ENCODE results near the gene MYO10. TPM values are rescaled to one million over a fixed set of nuclear protein-coding genes. Genes with fewer than 3 reads are reported as not detected.

MYO10 gene
- total and polyA plus RNA-seq, 2 experiments from 2014 or later = 119 to 276 TPM

- Mint-ChIP-seq H3K27ac (no peak overlapping the region), H3K27me3 (ENCODE audit: insufficient read depth, low read depth, poor library complexity) (peaks cover 6% of the 10 kb centered on the region), H3K36me3 (ENCODE audit: low read depth) (no peaks in the 10 kb centered on the region), H3K4me1 (peaks cover 57% of the 10 kb centered on the region), H3K4me3 (no peak overlapping the region), H3K9me3 (no peaks in the 10 kb centered on the region)
- no peak for DNase-seq (ENCODE audit: low spot score)
- no peak for ATAC-seq
- H3K27ac ChIP-seq (ENCODE audit: low read depth) = peak overlapping the region; percentile 24; the same call in 1 of the 2 replicates
- no peak overlapping the region for H3K4me2 ChIP-seq
- H3K4me1 ChIP-seq (ENCODE audit: insufficient read depth) = peaks cover 37% of the 10 kb centered on the region
- H3K36me3 ChIP-seq (ENCODE audit: insufficient read depth) = no peaks in the 10 kb centered on the region
- no peaks in the 10 kb centered on the region for H3F3A ChIP-seq (replicated peaks; ENCODE audit: low read depth)
- no peak overlapping the region for H3K4me3 ChIP-seq
- H3K27me3 ChIP-seq (ENCODE audit: insufficient read depth) = no peaks in the 10 kb centered on the region
- H3K79me2 ChIP-seq (replicated peaks; ENCODE audit: insufficient read depth) = peaks cover 90% of the 10 kb centered on the region
- no peak overlapping the region for H2AFZ ChIP-seq
- no peaks in the 10 kb centered on the region for H3K9me2 ChIP-seq (ENCODE audit: insufficient read depth)
- TF ChIP-seq STAT1 (IDR thresholded peaks at IDR 0.05; ENCODE audit: unreplicated experiment) (no peak), ETS1 (IDR thresholded peaks at IDR 0.05) (no peak), JUNB (IDR thresholded peaks at IDR 0.05; ENCODE audit: unreplicated experiment) (no peak)
- H4K20me1 ChIP-seq (replicated peaks; ENCODE audit: insufficient read depth) = 0 out of 2 replicates have a peak, but pooled peaks cover 4% of the 10 kb centered on the region
These were observed 49.7 kb downstream of the MYO10 start for GRCh38 chr5:16886366-16886736.

- H3K27me3 ChIP-seq (ENCODE audit: insufficient read depth) = no peaks in the 10 kb centered on the region
- H3K9me3 Mint-ChIP-seq = no peaks in the 10 kb centered on the region
- H3K4me2 ChIP-seq = no peak overlapping the region
- H3K4me1 ChIP-seq (ENCODE audit: insufficient read depth) = peaks cover 40% of the 10 kb centered on the region
- no peak overlapping the region for H3K4me3 ChIP-seq
- peaks cover 4% of the 10 kb centered on the region for H3K27me3 Mint-ChIP-seq (ENCODE audit: insufficient read depth, low read depth, poor library complexity)
- no peaks in the 10 kb centered on the region for H3K36me3 ChIP-seq (ENCODE audit: insufficient read depth)
- no peak overlapping the region for H2AFZ ChIP-seq
- peaks cover 93% of the 10 kb centered on the region for H3K79me2 ChIP-seq (replicated peaks; ENCODE audit: insufficient read depth)
- peak overlapping the region; percentile 63; the same call in 1 of the 2 replicates for H3K27ac Mint-ChIP-seq
- H4K20me1 ChIP-seq (replicated peaks; ENCODE audit: insufficient read depth) = 0 out of 2 replicates have a peak, but pooled peaks cover 6% of the 10 kb centered on the region
- peaks cover 55% of the 10 kb centered on the region for H3K4me1 Mint-ChIP-seq
- H3K9me2 ChIP-seq (ENCODE audit: insufficient read depth) = no peaks in the 10 kb centered on the region
- DNase-seq (ENCODE audit: low spot score) (no peak), ATAC-seq (no peak; the same call in 2 of the 3 replicates)
- H3K4me3 Mint-ChIP-seq = no peak overlapping the region
- no peaks in the 10 kb centered on the region for H3K36me3 Mint-ChIP-seq (ENCODE audit: low read depth)
- H3K27ac ChIP-seq (ENCODE audit: low read depth) = 0 out of 2 replicates have a peak overlapping the region, but pooled peaks have one; percentile 24
- H3F3A ChIP-seq (replicated peaks; ENCODE audit: low read depth) = no peaks in the 10 kb centered on the region
- no peak for TF ChIP-seq CREB1 (CRISPR knock-in tag; IDR thresholded peaks at IDR 0.05; ENCODE audit: low read depth)
- no peak for TF ChIP-seq ZNF462 (CRISPR knock-in tag; IDR thresholded peaks at IDR 0.05)
- TF ChIP-seq JUNB (IDR thresholded peaks at IDR 0.05; ENCODE audit: unreplicated experiment) = no peak
- no peak for TF ChIP-seq ETS1 (IDR thresholded peaks at IDR 0.05)
- no peak for TF ChIP-seq ZNF331 (CRISPR knock-in tag; IDR thresholded peaks at IDR 0.05; ENCODE audit: low read depth)
- no peak for TF ChIP-seq CTCF (conservative IDR thresholded peaks at IDR 0.05; ENCODE audit: low read depth in 2 of 2)
These were observed 50.3 kb downstream of the MYO10 start for GRCh38 chr5:16885635-16886365.

Data from GM23338 (cell line).